Calu3 (cell line): ENCODE results near the gene TTLL5. TPM values are rescaled to one million over a fixed set of nuclear protein-coding genes. Genes with fewer than 3 reads are reported as not detected.

Experiments used
- BruUV-seq: library from RNA; stranded (reverse); fragments of 400-500 nt; replicated peaks from 2 replicates; lab custom pipeline; 2021; lab: Mats Ljungman, UMichigan
- CTCF ChIA-PET: fragments of 300-600 bp; sonication (Branson Sonifier 250); formaldehyde crosslinking; loops from one replicate; lab custom pipeline; 2022; ENCODE audit warnings: antibody characterized with exemption; lab: Charles Lee
- DNase-seq: peaks from one replicate; pipeline ENCODE4 v3.0.0; 2022
- H3K27ac Mint-ChIP-seq: one replicate; pipeline ENCODE4 v1.8.0; 2022; ENCODE audit warnings: mixed read lengths; ENCODE audit not compliant: unreplicated experiment
- H3K27me3 Mint-ChIP-seq: one replicate; pipeline ENCODE4 v1.8.0; 2022; ENCODE audit warnings: mixed read lengths; ENCODE audit not compliant: unreplicated experiment
- H3K36me3 Mint-ChIP-seq: one replicate; pipeline ENCODE4 v1.8.0; 2022; ENCODE audit warnings: mild to moderate bottlenecking, moderate library complexity, mixed read lengths; ENCODE audit not compliant: insufficient read depth, unreplicated experiment
- H3K4me1 Mint-ChIP-seq: one replicate; pipeline ENCODE4 v1.8.0; 2022; ENCODE audit warnings: mild to moderate bottlenecking, low read depth, mixed read lengths; ENCODE audit not compliant: unreplicated experiment
- H3K4me3 Mint-ChIP-seq: one replicate; pipeline ENCODE4 v1.8.0; 2022; ENCODE audit warnings: mild to moderate bottlenecking, low read depth, moderate library complexity, mixed read lengths; ENCODE audit not compliant: unreplicated experiment
- H3K9me3 Mint-ChIP-seq: one replicate; pipeline ENCODE4 v1.8.0; 2022; ENCODE audit warnings: low read depth, mixed read lengths; ENCODE audit not compliant: unreplicated experiment
- intact Hi-C: fragments of 100-400 bp; cut with micrococcal nuclease; formaldehyde crosslinking; loops from one replicate; pipeline ENCODE4 v1.10.0; 2022; ENCODE audit not compliant: unreplicated experiment
- total RNA-seq: library from RNA; stranded (reverse); gene quantifications from 2 replicates; pipeline ENCODE4 v1.2.3, GENCODE V29; 2022
- TF ChIP-seq, protein P1 (sequence below): fragments of 200-600 bp; IDR thresholded peaks from one replicate; pipeline ENCODE4 v1.8.0; 2022; ENCODE audit warnings: antibody characterized with exemption; ENCODE audit not compliant: unreplicated experiment

TTLL5 gene
- total RNA-seq, 1 experiment from 2014 or later, result 47.5 TPM

- TF ChIP-seq, protein P1, sequence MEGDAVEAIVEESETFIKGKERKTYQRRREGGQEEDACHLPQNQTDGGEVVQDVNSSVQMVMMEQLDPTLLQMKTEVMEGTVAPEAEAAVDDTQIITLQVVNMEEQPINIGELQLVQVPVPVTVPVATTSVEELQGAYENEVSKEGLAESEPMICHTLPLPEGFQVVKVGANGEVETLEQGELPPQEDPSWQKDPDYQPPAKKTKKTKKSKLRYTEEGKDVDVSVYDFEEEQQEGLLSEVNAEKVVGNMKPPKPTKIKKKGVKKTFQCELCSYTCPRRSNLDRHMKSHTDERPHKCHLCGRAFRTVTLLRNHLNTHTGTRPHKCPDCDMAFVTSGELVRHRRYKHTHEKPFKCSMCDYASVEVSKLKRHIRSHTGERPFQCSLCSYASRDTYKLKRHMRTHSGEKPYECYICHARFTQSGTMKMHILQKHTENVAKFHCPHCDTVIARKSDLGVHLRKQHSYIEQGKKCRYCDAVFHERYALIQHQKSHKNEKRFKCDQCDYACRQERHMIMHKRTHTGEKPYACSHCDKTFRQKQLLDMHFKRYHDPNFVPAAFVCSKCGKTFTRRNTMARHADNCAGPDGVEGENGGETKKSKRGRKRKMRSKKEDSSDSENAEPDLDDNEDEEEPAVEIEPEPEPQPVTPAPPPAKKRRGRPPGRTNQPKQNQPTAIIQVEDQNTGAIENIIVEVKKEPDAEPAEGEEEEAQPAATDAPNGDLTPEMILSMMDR, result no peak
- Mint-ChIP-seq H3K9me3 (no peaks in the 10 kb centered on the region), H3K27ac (no peak overlapping the region), H3K27me3 (no peaks in the 10 kb centered on the region), H3K4me1 (no peaks in the 10 kb centered on the region), H3K4me3 (no peak overlapping the region), H3K36me3 (peaks cover 9% of the 10 kb centered on the region)
- CTCF ChIA-PET, result interaction anchor here (0.7 kb wide), 1 partner anchor 33 kb away, joined by 3 read pairs; no protein-coding TSS in a partner anchor
- intact Hi-C loops, result loop anchor here (5.0 kb wide), 1 partner anchor 34 kb away; no protein-coding TSS in a partner anchor
- BruUV-seq, result no TSS peak
- DNase-seq, result no peak
Observed at GRCh38 chr14:75771595-75771994, 110.5 kb downstream of the TTLL5 start.

GRCh38 chr14:75773046-75773445 lies 112.0 kb downstream of the TTLL5 start:
- no peaks in the 10 kb centered on the region for H3K4me1 Mint-ChIP-seq
- peaks cover 9% of the 10 kb centered on the region for H3K36me3 Mint-ChIP-seq
- CTCF ChIA-PET, result interaction anchor here (0.7 kb wide), 1 partner anchor 380 kb away, joined by 4 read pairs; no protein-coding TSS in a partner anchor
- H3K27ac Mint-ChIP-seq, result no peak overlapping the region
- H3K27me3 Mint-ChIP-seq, result no peaks in the 10 kb centered on the region
- DNase-seq, result no peak
- no peak overlapping the region for H3K4me3 Mint-ChIP-seq
- TF ChIP-seq, protein P1, result no peak
- no TSS peak for BruUV-seq
- no peaks in the 10 kb centered on the region for H3K9me3 Mint-ChIP-seq
- intact Hi-C loops, result loop anchor here (5.0 kb wide), 1 partner anchor 36 kb away; no protein-coding TSS in a partner anchor

- intact Hi-C loops, result no loop called here
- CTCF ChIA-PET, result no interaction called here
- Mint-ChIP-seq H3K27me3 (no peaks in the 10 kb centered on the region), H3K36me3 (no peaks in the 10 kb centered on the region), H3K27ac (no peak overlapping the region), H3K4me1 (no peaks in the 10 kb centered on the region), H3K4me3 (no peak overlapping the region), H3K9me3 (no peaks in the 10 kb centered on the region)
- TF ChIP-seq, protein P1, result no peak
- no peak for DNase-seq
- BruUV-seq, result no TSS peak
Observed at GRCh38 chr14:75781096-75781495, 120.0 kb downstream of the TTLL5 start.

DNA sequence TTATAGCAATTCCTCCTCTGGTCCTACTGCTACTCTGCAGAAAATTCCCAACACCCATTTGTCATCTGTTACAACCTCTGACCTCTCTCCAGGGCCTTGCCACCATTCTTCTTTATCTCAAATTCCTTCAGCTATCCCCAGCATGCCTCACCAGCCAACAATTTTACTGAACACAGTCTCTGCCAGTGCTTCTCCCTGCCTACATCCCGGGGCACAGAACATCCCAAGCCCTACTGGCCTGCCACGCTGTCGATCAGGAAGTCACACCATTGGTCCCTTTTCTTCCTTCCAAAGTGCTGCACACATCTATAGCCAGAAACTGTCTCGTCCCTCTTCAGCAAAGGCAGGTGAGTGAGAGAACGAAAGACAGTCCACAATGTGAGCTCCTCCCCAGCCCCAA lies 122.1 kb downstream of the TTLL5 start:
- no peak overlapping the region for H3K4me3 Mint-ChIP-seq
- CTCF ChIA-PET, result interaction anchor here (0.9 kb wide), 1 partner anchor 194 kb away, joined by 3 read pairs; no protein-coding TSS in a partner anchor

More for the DNA sequence above, 122.1 kb downstream of the TTLL5 start:
- Mint-ChIP-seq H3K9me3 (no peaks in the 10 kb centered on the region), H3K4me1 (no peaks in the 10 kb centered on the region), H3K27me3 (no peaks in the 10 kb centered on the region), H3K27ac (no peak overlapping the region), H3K36me3 (no peaks in the 10 kb centered on the region)
- BruUV-seq, result no TSS peak
- TF ChIP-seq, protein P1, result no peak
- no peak for DNase-seq
- intact Hi-C loops, result no loop called here
